A673 (cell line): ENCODE measurements around the gene CILP. TPM values are rescaled to one million over a fixed set of nuclear protein-coding genes. Genes with fewer than 3 reads are reported as not detected.
"Not testable (repeated sequence)": the region's sequence is repeated elsewhere in the genome, so short reads cannot be mapped to it uniquely, and the experiment has no call there.

Source experiments
- BruUV-seq: library from RNA; stranded (reverse); fragments of 400-500 nt; replicated peaks from 2 replicates; lab custom pipeline; 2021; lab: Mats Ljungman, UMichigan
- CTCF ChIA-PET: fragments of 300-600 bp; sonication (Branson Sonifier 250); formaldehyde crosslinking; loops from one replicate; lab custom pipeline; 2022; ENCODE audit warnings: antibody characterized with exemption; lab: Charles Lee
- POLR2A ChIA-PET: fragments of 300-600 bp; sonication (Branson Sonifier 250); formaldehyde crosslinking; loops from one replicate; lab custom pipeline; 2022; ENCODE audit warnings: antibody characterized with exemption; ENCODE audit not compliant: low non-redundant PET; lab: Charles Lee
- DNase-seq: peaks from one replicate; pipeline ENCODE4 v3.0.0-alpha.2; 2015; ENCODE audit warnings: low spot score
- H3K27ac ChIP-seq: fragments of 200-600 bp; sonication (generic); 2 replicates; pipeline ENCODE4 v1.5.1; 2016; ENCODE audit warnings: mixed run types, low read depth, mild to moderate bottlenecking, mixed read lengths, antibody characterized with exemption, low read length; ENCODE audit not compliant: poor library complexity, severe bottlenecking
- H3K27me3 ChIP-seq: fragments of 200-600 bp; sonication (generic); replicated peaks from 2 replicates; pipeline ENCODE4 v1.6.1; 2017; ENCODE audit warnings: mixed run types, low read depth, mild to moderate bottlenecking, mixed read lengths, antibody characterized with exemption, low read length; ENCODE audit not compliant: insufficient read depth, poor library complexity
- H3K36me3 ChIP-seq: fragments of 200-600 bp; sonication (generic); 2 replicates; pipeline ENCODE4 v1.6.1; 2016; ENCODE audit warnings: mixed run types, mild to moderate bottlenecking, mixed read lengths, antibody characterized with exemption, low read length; ENCODE audit not compliant: insufficient read depth, poor library complexity, severe bottlenecking
- H3K4me1 ChIP-seq: fragments of 200-600 bp; sonication (generic); 2 replicates; pipeline ENCODE4 v1.6.1; 2017; ENCODE audit warnings: mixed run types, mild to moderate bottlenecking, mixed read lengths, antibody characterized with exemption, low read length; ENCODE audit not compliant: insufficient read depth, poor library complexity, severe bottlenecking
- H3K4me3 ChIP-seq: fragments of 200-600 bp; sonication (generic); 2 replicates; pipeline ENCODE4 v1.5.1; 2016; ENCODE audit warnings: low read depth, mixed run types, mild to moderate bottlenecking, mixed read lengths, low read length; ENCODE audit not compliant: poor library complexity, severe bottlenecking
- H3K9me3 ChIP-seq: fragments of 200-600 bp; sonication (generic); 2 replicates; pipeline ENCODE4 v1.6.1; 2016; ENCODE audit warnings: mixed run types, low read depth, mild to moderate bottlenecking, mixed read lengths, antibody characterized with exemption, low read length; ENCODE audit not compliant: poor library complexity, severe bottlenecking
- EZH2 ChIP-seq: fragments of 200-600 bp; sonication (generic); IDR thresholded peaks from 2 replicates; pipeline ENCODE4 v1.6.1; 2017; ENCODE audit warnings: borderline replicate concordance, low read depth, mild to moderate bottlenecking, mixed read lengths, antibody characterized with exemption, low read length; ENCODE audit not compliant: poor library complexity, severe bottlenecking
- intact Hi-C: fragments of 100-400 bp; cut with micrococcal nuclease; formaldehyde crosslinking; loops from one replicate; pipeline ENCODE4 v1.10.0; 2022; ENCODE audit not compliant: unreplicated experiment
- total RNA-seq: library from RNA; stranded (reverse); gene quantifications from 2 replicates; pipeline ENCODE4 v1.2.3, GENCODE V29; 2021
- TF ChIP-seq, protein P1 (sequence below): fragments of 300-800, 200-600 bp; sonication (generic); conservative IDR thresholded peaks from 2 replicates; pipeline ENCODE4 v1.5.1; 2017; ENCODE audit warnings: low read depth, mild to moderate bottlenecking, antibody characterized with exemption, low read length, moderate library complexity, mixed read lengths

CILP gene
- total RNA-seq, 1 experiment from 2014 or later: 0.04 TPM

GRCh38 chr15:65231306-65231705 lies 20.0 kb upstream of the CILP start:
- ChIA-PET POLR2A (no interaction called here), CTCF (no interaction called here)
- Histone ChIP-seq H3K4me1 (no peaks in the 10 kb centered on the region), H3K4me3 (no peak overlapping the region), H3K27me3 (no peaks in the 10 kb centered on the region), H3K36me3 (no peaks in the 10 kb centered on the region), H3K27ac (no peak overlapping the region), H3K9me3 (no peaks in the 10 kb centered on the region)
- no peak for DNase-seq
- BruUV-seq: no TSS peak
- TF ChIP-seq EZH2: no peak
- TF ChIP-seq, protein P1, sequence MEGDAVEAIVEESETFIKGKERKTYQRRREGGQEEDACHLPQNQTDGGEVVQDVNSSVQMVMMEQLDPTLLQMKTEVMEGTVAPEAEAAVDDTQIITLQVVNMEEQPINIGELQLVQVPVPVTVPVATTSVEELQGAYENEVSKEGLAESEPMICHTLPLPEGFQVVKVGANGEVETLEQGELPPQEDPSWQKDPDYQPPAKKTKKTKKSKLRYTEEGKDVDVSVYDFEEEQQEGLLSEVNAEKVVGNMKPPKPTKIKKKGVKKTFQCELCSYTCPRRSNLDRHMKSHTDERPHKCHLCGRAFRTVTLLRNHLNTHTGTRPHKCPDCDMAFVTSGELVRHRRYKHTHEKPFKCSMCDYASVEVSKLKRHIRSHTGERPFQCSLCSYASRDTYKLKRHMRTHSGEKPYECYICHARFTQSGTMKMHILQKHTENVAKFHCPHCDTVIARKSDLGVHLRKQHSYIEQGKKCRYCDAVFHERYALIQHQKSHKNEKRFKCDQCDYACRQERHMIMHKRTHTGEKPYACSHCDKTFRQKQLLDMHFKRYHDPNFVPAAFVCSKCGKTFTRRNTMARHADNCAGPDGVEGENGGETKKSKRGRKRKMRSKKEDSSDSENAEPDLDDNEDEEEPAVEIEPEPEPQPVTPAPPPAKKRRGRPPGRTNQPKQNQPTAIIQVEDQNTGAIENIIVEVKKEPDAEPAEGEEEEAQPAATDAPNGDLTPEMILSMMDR: no peak
- intact Hi-C loops: no loop called here

DNA sequence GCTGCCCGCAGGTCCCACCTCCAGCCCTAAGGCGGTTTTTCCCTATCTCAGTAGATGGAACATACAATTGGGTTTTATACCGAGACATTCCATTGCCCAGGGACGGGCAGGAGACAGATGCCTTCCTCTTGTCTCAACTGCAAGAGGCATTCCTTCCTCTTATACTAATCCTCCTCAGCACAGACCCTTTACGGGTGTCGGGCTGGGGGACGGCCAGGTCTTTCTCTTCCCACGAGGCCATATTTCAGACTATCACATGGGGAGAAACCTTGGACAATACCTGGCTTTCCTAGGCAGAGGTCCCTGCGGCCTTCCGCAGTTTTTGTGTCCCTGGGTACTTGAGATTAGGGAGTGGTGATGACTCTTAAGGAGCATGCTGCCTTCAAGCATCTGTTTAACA lies 15.6 kb upstream of the CILP start:
- H3K9me3 ChIP-seq, CTCF ChIA-PET, H3K36me3 ChIP-seq, H3K27ac ChIP-seq, intact Hi-C loops, H3K4me3 ChIP-seq, POLR2A ChIA-PET, DNase-seq, BruUV-seq, H3K27me3 ChIP-seq, H3K4me1 ChIP-seq: not testable (repeated sequence)

DNA sequence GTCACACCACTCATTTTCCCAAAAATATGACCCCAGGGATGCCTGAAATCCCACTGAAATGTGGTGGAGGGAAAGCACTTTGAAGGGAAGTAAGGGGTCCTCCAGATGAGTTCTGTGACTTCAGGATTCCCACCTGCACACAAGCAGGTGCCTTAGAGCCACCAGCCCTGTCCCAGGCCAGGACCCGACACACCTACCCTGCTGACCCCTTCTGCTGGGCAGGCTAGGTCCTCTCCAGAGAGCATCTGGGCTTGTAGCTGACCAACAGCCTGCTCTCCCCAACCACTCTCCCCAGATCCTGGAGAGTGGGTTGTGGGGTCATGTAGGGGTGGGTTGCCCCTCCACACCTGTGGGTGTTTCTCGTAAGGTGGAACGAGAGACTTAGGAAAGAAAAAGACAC lies 14.9 kb upstream of the CILP start:
- POLR2A ChIA-PET: no interaction called here
- no TSS peak for BruUV-seq
- TF ChIP-seq EZH2: no peak
- TF ChIP-seq, protein P1: no peak
- no peak for DNase-seq
- Histone ChIP-seq H3K9me3 (no peaks in the 10 kb centered on the region), H3K4me3 (no peak overlapping the region), H3K27me3 (no peaks in the 10 kb centered on the region), H3K27ac (no peak overlapping the region), H3K4me1 (no peaks in the 10 kb centered on the region), H3K36me3 (no peaks in the 10 kb centered on the region)
- intact Hi-C loops: no loop called here
- CTCF ChIA-PET: no interaction called here

DNA sequence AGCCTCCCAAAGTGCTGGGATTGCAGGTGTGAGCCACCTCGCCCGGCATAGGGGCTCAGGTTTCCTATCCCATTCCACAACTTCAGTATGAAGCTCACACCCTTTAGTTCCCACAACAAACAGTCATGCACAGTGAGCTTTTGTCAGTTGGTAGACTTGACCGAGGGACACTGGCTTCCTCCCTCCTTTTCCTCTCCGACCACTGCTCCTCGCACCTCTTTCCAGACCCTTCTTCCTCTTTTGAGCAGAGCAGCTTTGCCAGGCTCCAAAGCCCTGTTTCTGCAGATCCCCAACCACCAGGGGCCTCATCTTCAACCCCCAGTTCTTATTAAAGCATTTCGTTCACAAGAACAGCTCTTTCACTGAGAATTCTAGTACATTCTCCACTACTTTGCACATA lies 12.7 kb upstream of the CILP start:
- no peaks in the 10 kb centered on the region for H3K9me3 ChIP-seq
- no peaks in the 10 kb centered on the region for H3K27me3 ChIP-seq
- H3K4me1 ChIP-seq: no peaks in the 10 kb centered on the region
- H3K27ac ChIP-seq: no peak overlapping the region
- CTCF ChIA-PET: no interaction called here
- intact Hi-C loops: no loop called here
- H3K4me3 ChIP-seq: no peak overlapping the region
- DNase-seq: no peak
- H3K36me3 ChIP-seq: no peaks in the 10 kb centered on the region
- no TSS peak for BruUV-seq
- POLR2A ChIA-PET: interaction anchor here (0.6 kb wide), 1 partner anchor 19 kb away, joined by 3 read pairs; no protein-coding TSS in a partner anchor
- TF ChIP-seq EZH2: no peak
- TF ChIP-seq, protein P1: no peak
